GM12878 (cell line): Measurements from ENCODE around the gene DPP4. TPM values are rescaled to one million over a fixed set of nuclear protein-coding genes. Genes with fewer than 3 reads are reported as not detected.
A peak's percentile ranks its signal among the peaks of the same experiment; 100 is the strongest.

Source experiments
- ASH2L ChIP-seq: fragments of 300-600, 200-600 bp; sonication (generic); IDR thresholded peaks from 2 replicates; pipeline ENCODE4 v1.6.1; 2017; ENCODE audit warnings: low read depth, mild to moderate bottlenecking, borderline replicate concordance
- ATF3 ChIP-seq: IDR thresholded peaks from 2 replicates; pipeline ENCODE4 v1.6.1; 2011; ENCODE audit warnings: low read depth, mild to moderate bottlenecking, low read length, moderate library complexity, borderline replicate concordance; ENCODE audit errors: extremely low read depth
- BCL11A ChIP-seq: IDR thresholded peaks from 2 replicates; pipeline ENCODE4 v1.6.1; 2011; ENCODE audit warnings: low read depth, low read length
- BMI1 ChIP-seq: fragments of 450-650 bp; IDR thresholded peaks from 2 replicates; pipeline ENCODE4 v1.6.1; 2016; ENCODE audit warnings: mild to moderate bottlenecking, moderate library complexity, borderline replicate concordance
- CBX3 ChIP-seq: fragments of 200-600 bp; sonication (generic); IDR thresholded peaks from 2 replicates; pipeline ENCODE4 v1.6.1; 2016; ENCODE audit warnings: low read depth, borderline replicate concordance
- CHD1 ChIP-seq: IDR thresholded peaks from 2 replicates; pipeline ENCODE4 v1.6.1; 2012; ENCODE audit warnings: low read depth, low read length, improper control_type of control experiment
- FOS ChIP-seq: IDR thresholded peaks from 3 replicates; pipeline ENCODE4 v1.6.1; 2011; ENCODE audit warnings: borderline replicate concordance; ENCODE audit not compliant: insufficient read length; ENCODE audit errors: extremely low read depth
- FOXM1 ChIP-seq: IDR thresholded peaks from 2 replicates; pipeline ENCODE4 v1.6.1; 2012; ENCODE audit warnings: low read depth, mild to moderate bottlenecking, inconsistent platforms, low read length, moderate library complexity
- HDGF ChIP-seq: fragments of 450-650 bp; IDR thresholded peaks from 2 replicates; pipeline ENCODE4 v1.6.1; 2016; ENCODE audit warnings: antibody characterized with exemption
- IKZF2 ChIP-seq, 2 experiments: fragments of 450-650 bp; IDR thresholded peaks; 2 replicates each; pipeline ENCODE4 v1.6.1; 2017; ENCODE audit warnings: mild to moderate bottlenecking in 2 of 2, moderate library complexity in 2 of 2
- KAT2A ChIP-seq: conservative IDR thresholded peaks from 2 replicates; pipeline ENCODE4 v1.6.1; 2011; ENCODE audit warnings: low read depth, low read length; ENCODE audit not compliant: control insufficient read depth
- MEF2A ChIP-seq: IDR thresholded peaks from 2 replicates; pipeline ENCODE4 v1.6.1; 2011; ENCODE audit warnings: low read depth, mild to moderate bottlenecking, low read length, moderate library complexity; ENCODE audit not compliant: insufficient read depth
- MXI1 ChIP-seq: fragments of 150-350 bp; IDR thresholded peaks from 2 replicates; pipeline ENCODE4 v1.6.1; 2011; ENCODE audit warnings: low read depth, mild to moderate bottlenecking, inconsistent platforms, low read length, improper control_type of control experiment
- NFIC ChIP-seq: IDR thresholded peaks from 2 replicates; pipeline ENCODE4 v1.6.1; 2012; ENCODE audit warnings: low read depth, mild to moderate bottlenecking, inconsistent platforms, low read length, moderate library complexity
- PAX8 ChIP-seq: fragments of 450-650 bp; IDR thresholded peaks from 2 replicates; pipeline ENCODE4 v1.6.1; 2017; ENCODE audit warnings: mild to moderate bottlenecking, moderate library complexity
- RCOR1 ChIP-seq: conservative IDR thresholded peaks from 2 replicates; pipeline ENCODE4 v1.6.1; 2012; ENCODE audit warnings: low read depth, low read length, improper control_type of control experiment
- SIN3A ChIP-seq: IDR thresholded peaks from 2 replicates; pipeline ENCODE4 v1.6.1; 2012; ENCODE audit warnings: low read depth, low read length, improper control_type of control experiment
- SMARCA5 ChIP-seq: fragments of 450-650 bp; IDR thresholded peaks from 2 replicates; pipeline ENCODE4 v1.6.1; 2017; ENCODE audit warnings: mild to moderate bottlenecking
- SREBF1 ChIP-seq: IDR thresholded peaks from 2 replicates; pipeline ENCODE4 v1.6.1; 2012; ENCODE audit warnings: mild to moderate bottlenecking, low read length
- SUZ12 ChIP-seq: fragments of 200-600 bp; sonication (generic); IDR thresholded peaks from one replicate; pipeline ENCODE4 v1.6.1; 2018; ENCODE audit warnings: antibody characterized with exemption, mild to moderate bottlenecking; ENCODE audit not compliant: unreplicated experiment
- TBL1XR1 ChIP-seq: IDR thresholded peaks from 2 replicates; pipeline ENCODE4 v1.6.1; 2012; ENCODE audit warnings: low read depth, low read length, improper control_type of control experiment
- TCF12 ChIP-seq: IDR thresholded peaks from 2 replicates; pipeline ENCODE4 v1.6.1; 2011; ENCODE audit warnings: low read depth, mild to moderate bottlenecking, low read length
- TCF7 ChIP-seq: IDR thresholded peaks from 2 replicates; pipeline ENCODE4 v1.6.1; 2014; ENCODE audit warnings: antibody characterized with exemption, borderline replicate concordance
- USF1 ChIP-seq: IDR thresholded peaks from 2 replicates; pipeline ENCODE4 v1.6.1; 2011; ENCODE audit warnings: borderline replicate concordance, low read depth, mild to moderate bottlenecking, moderate library complexity, mixed read lengths, low read length; ENCODE audit not compliant: insufficient read depth; ENCODE audit errors: extremely low read length
- ZSCAN29 ChIP-seq: fragments of 450-650 bp; IDR thresholded peaks from 2 replicates; pipeline ENCODE4 v1.6.1; 2017; ENCODE audit warnings: mild to moderate bottlenecking, moderate library complexity
- polyA plus RNA-seq, 11 experiments: library from polyadenylated mRNA; depleted of rRNA in 4 of 11; unstranded in 6 of 11; stranded (reverse) in 5 of 11; fragments of >200 nt; fragmentation: Nextera tagmentation in 4 of 11; fragmentation: Illumina TruSeq in 1 of 11; extraction: Ambion mirVana in 4 of 11; extraction: Trizol in 1 of 11; gene quantifications; 1 replicate in 1 of 11; 2 replicates in 10 of 11; pipeline versions ENCODE4 v1.2.1 to v1.2.3, GENCODE V29; 2011 to 2016; ENCODE audit warnings: inconsistent platforms in 2 of 11, missing spikeins in 2 of 11, low read depth in 1 of 11
- total RNA-seq, 4 experiments: library from RNA; depleted of rRNA in 3 of 4; stranded (reverse); fragments of >200 nt in 3 of 4; fragmentation: Illumina TruSeq in 1 of 4; extraction: Trizol in 1 of 4; gene quantifications; 2 replicates each; pipeline versions ENCODE4 v1.2.1 to v1.2.3, GENCODE V29; 2013 to 2021
- TF ChIP-seq, protein P1 (sequence below): fragments of 450-650 bp; conservative IDR thresholded peaks from 2 replicates; pipeline ENCODE4 v1.6.1; 2017; ENCODE audit warnings: mild to moderate bottlenecking, moderate library complexity

Gene DPP4
- total and polyA plus RNA-seq, 10 of the 15 experiments (the other 5 are each of a cell fraction or from before 2014, with no cell fraction given) = 4.1 to 11.4 (median 9.3) TPM

- TF ChIP-seq FOS = no peak
- no peak for TF ChIP-seq PAX8
- TF ChIP-seq FOXM1 = no peak; the same call in 1 of the 2 replicates
- no peak for TF ChIP-seq CHD1
- TF ChIP-seq ATF3 = no peak
- no peak for TF ChIP-seq BMI1
- no peak for TF ChIP-seq SREBF1
- TF ChIP-seq TCF7 = no peak
- no peak; the same call in 1 of the 2 replicates for TF ChIP-seq ASH2L
- TF ChIP-seq USF1 = no peak
- no peak for TF ChIP-seq ZSCAN29
- no peak for TF ChIP-seq CBX3
- no peak for TF ChIP-seq SUZ12
- TF ChIP-seq, protein P1, sequence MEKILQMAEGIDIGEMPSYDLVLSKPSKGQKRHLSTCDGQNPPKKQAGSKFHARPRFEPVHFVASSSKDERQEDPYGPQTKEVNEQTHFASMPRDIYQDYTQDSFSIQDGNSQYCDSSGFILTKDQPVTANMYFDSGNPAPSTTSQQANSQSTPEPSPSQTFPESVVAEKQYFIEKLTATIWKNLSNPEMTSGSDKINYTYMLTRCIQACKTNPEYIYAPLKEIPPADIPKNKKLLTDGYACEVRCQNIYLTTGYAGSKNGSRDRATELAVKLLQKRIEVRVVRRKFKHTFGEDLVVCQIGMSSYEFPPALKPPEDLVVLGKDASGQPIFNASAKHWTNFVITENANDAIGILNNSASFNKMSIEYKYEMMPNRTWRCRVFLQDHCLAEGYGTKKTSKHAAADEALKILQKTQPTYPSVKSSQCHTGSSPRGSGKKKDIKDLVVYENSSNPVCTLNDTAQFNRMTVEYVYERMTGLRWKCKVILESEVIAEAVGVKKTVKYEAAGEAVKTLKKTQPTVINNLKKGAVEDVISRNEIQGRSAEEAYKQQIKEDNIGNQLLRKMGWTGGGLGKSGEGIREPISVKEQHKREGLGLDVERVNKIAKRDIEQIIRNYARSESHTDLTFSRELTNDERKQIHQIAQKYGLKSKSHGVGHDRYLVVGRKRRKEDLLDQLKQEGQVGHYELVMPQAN = peak; percentile 69
- TF ChIP-seq KAT2A = no peak
- TF ChIP-seq SIN3A = no peak
- no peak for TF ChIP-seq NFIC
- no peak for TF ChIP-seq MXI1
- TF ChIP-seq TCF12 = no peak
- peak; percentile 65 to 73 for TF ChIP-seq IKZF2 (IDR thresholded peaks at IDR 0.05)
- no peak for TF ChIP-seq HDGF
- TF ChIP-seq TBL1XR1 = no peak
- no peak for TF ChIP-seq MEF2A
- TF ChIP-seq BCL11A = no peak
- TF ChIP-seq RCOR1 = no peak
- TF ChIP-seq SMARCA5 = peak; percentile 98
These were observed at the start of gene DPP4 (continued) for GRCh38 chr2:162073888-162074631.
